ENCODE measurements around the gene DNAJC7.
"Not testable (repeated sequence)": the region's sequence is repeated elsewhere in the genome, so short reads cannot be mapped to it uniquely, and the experiment has no call there.

Gene DNAJC7

DNA sequence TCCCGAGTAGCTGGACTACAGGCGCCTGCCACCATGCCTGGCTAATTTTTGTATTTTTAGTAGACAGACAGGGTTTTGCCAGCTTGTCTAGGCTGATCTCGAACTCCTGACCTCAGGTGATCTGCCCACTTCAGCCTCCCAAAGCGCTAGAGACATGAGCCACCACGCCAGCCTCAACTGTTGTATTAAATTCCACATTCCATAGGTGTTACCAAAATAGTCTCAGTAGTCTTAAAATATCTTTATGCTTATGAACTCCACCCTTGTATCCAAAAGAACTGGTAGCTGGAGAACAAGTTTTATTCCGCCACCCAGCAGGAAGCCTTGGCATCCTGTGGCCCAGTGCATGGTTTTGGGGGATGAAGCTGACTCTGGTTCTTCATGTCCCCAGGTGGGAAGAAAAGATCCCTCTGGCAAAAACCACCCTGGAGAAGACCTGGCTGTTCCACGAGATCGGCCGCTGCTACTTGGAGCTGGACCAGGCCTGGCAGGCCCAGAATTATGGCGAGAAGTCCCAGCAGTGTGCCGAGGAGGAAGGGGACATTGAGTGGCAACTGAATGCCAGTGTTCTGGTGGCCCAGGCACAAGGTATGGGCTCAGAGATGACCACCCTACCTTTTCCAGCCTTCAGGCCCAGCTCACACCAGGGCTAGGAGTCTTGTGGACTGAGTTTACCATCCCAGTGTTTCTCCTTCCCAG is 68.3 kb downstream of the DNAJC7 start:
- no peak for DNase-seq

DNA sequence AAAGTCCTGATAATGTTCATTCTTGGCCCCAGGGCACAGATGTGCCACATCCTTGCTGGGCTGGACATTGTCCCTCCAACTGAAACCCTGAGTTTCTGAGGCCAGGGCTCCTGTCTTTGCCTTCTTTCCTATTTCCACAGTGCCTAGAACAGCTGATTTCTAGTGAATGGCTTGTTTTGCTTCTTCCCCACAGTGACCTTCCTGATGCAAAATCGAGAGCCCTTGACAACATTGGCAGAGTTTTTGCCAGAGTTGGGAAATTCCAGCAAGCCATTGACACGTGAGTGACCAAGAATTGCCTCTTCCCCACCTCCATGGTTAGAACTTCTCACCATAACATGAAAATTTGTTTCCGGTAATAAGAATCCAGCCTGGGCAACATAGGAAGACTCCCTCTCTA is 72.3 kb downstream of the DNAJC7 start:
- no peak for DNase-seq

DNA sequence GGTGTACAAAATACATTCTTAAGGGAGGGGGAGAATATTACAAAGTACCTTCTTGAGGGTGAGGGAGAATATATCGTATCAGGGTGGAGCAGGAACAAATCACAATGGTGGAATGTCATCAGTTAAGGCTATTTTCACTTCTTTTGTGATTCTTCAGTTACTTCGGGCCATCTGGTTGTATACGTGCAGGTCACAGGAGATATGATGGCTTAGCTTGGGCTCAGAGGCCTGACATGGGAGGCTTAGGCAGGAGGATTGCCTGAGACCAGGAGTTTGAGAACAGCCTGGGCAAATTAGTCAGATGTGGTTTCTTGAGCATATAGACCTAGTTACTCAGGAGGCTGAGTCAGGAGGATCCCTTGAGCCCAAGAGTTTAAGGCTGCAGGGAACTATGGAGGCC is 73.7 kb downstream of the DNAJC7 start:
- DNase-seq, result no peak

DNA sequence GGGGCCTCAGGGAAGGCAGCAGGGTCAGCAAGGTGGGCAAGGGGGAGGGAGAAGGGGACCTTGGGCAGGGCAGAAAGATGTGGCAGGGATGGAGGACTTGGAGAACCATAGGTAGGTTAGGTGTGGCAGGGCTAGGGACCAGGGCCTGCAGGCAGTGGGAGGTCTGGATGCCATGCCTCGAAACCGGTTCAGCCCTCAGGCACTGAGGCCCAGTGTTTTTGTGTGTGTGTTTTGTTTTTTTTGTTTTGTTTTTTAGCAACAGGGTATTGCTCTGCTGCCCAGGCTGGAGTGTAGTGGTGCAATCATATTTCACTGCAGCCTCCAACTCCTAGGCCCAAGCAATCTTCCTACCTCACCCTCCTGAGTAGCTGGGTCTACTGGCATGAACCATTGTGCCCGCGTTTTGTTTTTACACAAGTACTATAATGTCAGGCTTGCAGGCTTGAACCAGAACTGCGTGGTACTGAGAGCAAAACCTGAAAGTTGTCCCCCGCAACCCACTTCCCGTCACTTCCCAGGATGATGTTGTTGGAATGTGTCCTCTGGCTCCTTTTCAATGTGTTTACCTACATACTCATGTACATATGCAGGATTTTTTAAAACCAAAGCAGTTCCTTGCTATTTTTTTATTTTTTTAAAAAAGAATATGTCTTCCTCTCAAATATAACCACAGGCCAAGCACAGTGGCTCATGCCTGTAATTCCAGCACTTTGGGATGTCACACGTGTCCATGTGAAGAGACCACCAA is 74.4 kb downstream of the DNAJC7 start:
- DNase-seq, result no peak

DNA sequence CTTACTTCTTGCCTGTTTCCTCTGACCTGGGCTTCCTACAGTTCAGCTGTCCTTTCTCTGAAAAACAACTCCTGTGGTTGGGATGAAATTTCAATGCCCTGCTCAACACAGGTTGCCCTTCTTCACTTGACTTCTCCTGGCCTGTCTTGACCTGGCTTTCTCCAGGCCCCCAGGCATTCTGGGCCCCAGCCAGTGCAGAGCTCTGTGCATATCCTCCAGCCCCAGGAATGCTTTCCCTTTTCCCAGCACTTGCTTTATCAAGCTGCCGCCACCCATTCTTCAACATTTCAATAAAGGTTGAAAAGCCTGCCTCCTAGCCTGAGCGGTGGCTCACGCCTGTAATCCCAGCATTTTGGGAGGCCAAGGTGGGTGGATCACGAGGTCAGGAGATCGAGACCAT is 76.1 kb downstream of the DNAJC7 start:
- no peak for DNase-seq

DNA sequence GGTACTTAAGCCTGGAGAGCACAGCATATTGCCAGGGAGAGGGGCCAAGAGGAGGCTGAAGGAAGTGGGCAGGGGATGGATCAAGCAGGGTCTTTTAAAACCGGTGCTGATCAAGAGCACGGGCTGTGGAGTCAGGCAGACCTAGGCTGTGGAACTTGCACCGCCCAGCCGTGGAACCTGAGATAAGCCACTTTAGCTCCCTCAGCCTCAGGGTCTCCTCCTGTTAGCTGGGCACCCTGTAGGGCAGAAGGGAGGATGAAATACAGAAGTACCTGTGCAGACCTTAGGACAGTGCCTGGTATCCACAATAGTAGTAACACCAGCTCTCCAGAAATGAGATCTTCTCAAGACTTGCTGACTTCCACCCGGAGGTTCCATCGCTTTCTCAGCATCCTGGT is 77.5 kb downstream of the DNAJC7 start:
- no peak for DNase-seq

DNA sequence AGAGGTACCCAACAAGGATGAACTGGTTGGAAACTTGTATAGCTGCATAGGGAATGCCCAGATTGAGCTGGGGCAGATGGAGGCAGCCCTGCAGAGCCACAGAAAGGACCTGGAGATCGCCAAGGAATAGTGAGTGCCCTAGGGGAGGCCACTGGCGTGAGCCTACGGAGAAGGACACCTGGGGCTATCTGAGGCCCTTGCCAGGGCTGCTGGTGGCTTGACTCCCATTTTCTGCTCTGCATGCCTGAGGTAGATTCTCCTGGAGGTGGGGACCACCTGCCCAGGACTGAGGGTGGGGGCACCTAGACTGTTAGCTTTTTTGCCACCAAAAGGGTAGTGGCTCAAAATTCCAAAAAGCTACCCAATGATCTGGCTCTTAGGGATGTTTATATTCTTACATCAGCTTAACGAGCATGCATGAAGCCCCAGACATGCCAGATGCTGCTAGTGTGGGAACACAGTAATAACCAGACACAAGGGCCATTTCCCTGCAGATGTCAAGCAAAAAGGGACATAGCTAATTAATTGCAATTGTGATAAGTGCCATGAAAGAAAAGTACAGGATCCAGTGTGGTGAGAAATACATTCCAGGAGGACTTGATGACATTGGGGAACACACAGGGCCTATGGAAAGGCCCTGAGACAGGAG is 78.1 kb downstream of the DNAJC7 start:
- no peak for DNase-seq

DNA sequence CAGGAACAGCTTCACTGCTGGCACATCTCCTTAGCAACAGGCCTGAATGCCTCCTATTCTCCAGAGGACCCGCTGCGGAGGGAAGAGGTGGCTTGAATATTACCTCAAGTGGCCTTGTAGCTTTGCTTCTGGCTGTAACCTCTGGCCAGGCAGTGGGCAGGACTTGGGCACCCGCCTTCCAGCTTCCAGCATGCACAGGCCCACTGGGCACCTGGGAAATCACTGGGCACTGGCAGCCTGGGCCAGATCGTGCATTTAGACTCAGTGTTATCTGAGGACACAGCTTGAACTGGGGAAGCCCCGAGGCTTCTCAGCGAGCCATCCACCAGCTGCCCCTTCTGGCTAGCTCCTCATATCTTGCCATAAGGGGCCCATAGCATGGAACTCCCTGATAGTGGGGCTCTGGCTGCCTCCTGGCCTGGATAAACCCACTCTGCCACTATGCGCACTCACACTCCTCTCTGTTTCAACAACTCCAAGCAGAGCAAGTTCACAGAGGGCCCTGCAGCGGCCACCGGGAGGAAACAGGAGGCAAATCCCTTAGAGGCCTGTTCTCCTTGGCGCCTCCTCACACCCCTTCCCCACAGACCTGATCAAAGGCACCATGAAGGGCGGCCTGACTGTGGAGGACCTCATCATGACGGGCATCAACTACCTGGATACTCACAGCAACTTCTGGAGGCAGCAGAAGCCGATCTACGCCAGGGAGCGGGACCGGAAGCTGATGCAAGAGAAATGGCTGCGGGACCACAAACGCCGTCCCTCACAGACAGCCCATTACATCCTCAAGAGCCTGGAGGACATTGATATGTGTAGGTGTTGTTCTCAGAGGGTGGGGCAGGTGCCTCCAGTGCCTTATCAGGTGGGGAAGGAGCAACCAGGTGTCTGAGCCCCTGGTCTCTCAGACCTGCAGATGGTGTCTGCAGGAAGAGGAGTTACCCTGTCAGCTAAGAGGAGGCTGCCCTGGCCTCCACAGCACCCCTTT is 79.0 kb downstream of the DNAJC7 start:
- DNase-seq, result no peak

DNA sequence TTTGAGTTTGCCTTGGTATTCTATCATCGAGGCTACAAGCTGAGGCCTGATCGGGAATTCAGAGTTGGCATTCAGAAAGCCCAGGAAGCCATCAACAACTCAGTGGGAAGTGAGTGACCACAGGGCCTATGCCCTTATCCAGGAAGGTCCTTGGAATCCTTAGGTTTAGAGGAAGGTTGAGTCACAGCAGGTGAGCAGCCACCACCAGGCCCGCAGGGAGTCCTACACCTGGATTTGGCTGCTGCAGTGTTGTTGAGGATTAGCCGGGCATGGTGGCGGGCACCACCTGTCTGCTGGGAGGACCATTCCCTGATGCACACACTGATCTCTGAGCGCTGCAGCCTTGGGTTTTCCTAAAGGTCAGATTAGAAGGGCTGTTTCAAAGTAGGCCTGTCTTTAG is 81.6 kb downstream of the DNAJC7 start:
- DNase-seq, result no peak

DNA sequence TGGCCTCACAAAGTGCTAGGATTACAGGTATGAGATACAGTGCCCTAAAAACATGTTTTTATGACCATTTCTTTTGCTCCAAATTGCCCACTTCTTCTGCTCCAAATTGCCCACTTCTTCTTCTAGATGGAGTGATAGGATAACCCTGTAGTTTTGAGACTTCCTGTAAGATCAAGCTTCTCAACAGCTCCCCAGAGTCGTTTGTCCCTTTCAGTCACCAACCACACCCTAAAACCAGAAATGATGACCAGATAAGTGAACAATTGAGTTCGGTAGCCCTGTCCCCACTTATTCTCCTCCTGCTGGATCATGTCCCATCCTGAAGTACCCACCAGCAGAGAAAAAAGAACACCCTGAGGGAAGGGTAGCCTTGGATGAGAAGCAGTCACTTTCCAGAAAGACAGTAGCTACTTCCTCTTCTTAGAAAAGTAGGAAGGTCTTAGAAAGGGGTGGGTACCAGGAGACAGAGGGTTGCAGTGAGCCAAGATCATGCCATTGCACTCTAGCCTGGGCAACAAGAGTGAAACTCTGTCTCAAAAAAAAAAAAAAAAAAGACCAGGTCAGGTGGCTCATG is 84.3 kb downstream of the DNAJC7 start:
- no peak for DNase-seq

DNA sequence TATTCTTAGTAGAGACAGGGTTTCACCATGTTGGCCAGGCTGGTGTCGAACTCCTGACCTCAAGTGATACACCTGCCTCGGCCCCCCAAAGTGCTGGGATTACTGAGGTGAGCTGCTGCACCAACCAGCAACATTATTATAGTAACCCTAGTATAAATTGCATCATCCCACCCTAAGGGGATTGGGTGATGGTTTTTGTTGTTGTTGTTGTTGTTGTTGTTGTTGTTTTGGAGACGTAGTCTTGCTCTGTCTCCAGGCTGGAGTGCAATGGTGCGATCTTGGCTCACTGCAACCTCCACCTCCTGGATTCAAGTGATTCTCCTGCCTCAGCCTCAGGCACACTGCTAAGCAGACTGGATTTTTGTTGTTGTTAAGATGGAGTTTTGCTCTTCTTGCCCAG is 85.5 kb downstream of the DNAJC7 start:
- DNase-seq, result not testable (repeated sequence)

DNA sequence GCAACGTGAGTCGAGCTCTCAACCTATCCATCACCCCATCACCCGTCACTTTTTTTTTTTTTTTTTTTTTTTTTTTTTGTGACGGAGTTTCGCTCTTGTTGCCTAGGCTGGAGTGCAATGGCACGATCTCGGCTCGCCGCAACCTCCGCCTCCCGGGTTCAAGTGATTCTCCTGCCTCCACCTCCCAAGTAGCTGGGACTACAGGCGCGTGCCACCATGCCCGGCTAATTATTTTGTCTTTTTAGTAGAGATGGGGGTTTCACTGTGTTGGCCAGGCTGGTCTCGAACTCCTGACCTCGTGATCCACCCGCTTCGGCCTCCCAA is 86.4 kb downstream of the DNAJC7 start:
- not testable (repeated sequence) for DNase-seq

DNA sequence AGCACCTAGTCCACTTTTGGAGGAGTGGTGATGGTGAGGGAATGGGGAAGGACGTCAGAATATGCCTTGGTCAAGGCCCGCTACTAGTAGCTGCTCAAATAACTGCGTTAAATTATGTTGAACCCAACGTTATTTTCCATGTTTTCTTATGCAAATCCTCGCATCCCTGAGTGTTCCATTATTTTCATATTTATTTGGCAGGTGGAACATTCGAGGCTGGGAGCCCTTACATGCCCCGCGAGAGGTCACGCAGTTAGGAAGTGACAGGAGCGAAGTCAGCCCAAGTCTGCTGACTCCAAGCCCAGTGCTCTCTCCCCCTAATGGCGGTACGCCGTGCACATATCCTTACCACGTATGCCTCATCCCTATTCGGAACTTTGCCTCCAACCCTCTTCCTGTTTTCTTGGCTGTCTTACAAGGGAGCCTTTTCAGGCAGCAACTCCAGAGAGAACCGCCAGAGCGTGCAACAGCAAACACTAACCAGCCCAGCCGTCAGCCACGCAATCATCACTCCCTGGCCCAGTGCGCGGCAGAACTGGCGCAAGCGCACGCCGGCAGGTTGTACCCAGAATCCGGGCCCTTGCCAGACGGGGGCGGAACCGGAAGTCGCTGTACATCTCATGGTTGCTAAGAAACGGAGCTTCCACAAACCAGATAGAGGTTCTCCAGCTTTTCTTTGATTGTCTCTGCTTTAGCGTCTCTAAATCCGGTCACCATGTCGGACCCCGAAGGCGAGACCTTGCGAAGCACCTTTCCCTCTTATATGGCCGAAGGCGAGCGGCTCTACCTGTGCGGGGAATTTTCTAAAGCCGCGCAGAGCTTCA is 87.0 kb downstream of the DNAJC7 start, which contains the start of gene ODAD4:
TSS of gene ODAD4 (plus strand) at position 609 of the 824 bp plus-strand sequence. CDS start at position 716, 107 bp downstream.
- DNase-seq, result peak; percentile 94

DNA sequence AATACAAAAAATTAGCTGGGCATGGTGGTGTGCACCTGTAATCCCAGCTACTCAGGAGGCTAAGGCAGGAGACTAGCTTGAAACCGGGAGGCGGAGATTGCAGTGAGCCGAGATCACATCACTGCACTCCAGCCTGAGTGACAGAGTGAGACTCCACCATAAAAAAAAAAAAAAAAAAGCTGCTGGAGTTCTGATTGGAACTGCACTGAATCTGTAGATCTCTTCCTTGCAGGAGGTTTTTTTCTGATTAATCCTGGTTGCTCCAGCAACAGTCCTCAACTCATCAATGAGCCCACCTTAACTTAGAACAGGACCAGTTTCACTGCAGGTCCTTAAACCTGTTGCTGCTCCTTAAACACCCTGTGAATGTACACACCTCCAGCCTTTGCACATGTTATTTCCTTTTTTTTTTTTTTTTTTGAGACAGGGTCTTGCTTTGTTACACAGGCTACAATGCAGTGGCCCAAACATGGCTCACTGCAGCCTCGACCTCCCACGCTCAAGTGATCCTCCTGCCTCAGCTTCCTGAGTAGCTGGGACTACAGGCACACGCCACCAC is 88.5 kb downstream of the DNAJC7 start:
- DNase-seq, result no peak

Measured in NCI-H1048 (cell line).